ENCODE measurements around the gene ABCA4. TPM values are rescaled to one million over a fixed set of nuclear protein-coding genes. Genes with fewer than 3 reads are reported as not detected.

The ABCA4 gene
- total RNA-seq, 1 experiment from 2014 or later: 0.22 TPM

- no TSS peak for BruUV-seq (replicated peaks)
- no peak for DNase-seq (ENCODE audit: low read depth, low spot score)
- no peaks in the 10 kb centered on the region for H3K27me3 ChIP-seq (ENCODE audit: insufficient read depth, low read length)
Observed at GRCh38 chr1:93965888-93966287, 155.1 kb downstream of the ABCA4 start.

More at GRCh38 chr1:93965888-93966287, 155.1 kb downstream of the ABCA4 start:
- Histone ChIP-seq H3K9me2 (ENCODE audit: insufficient read depth) (no peaks in the 10 kb centered on the region), H3K4me1 (ENCODE audit: control insufficient read depth in 1 of 2, insufficient read depth in 2 of 2, low read length in 2 of 2) (no peaks in the 10 kb centered on the region), H3K79me2 (ENCODE audit: insufficient read depth, low read length) (no peaks in the 10 kb centered on the region), H3K36me3 (ENCODE audit: control insufficient read depth in 1 of 2, insufficient read depth in 2 of 2, low read length in 2 of 2) (no peaks in the 10 kb centered on the region), H3K4me3 (replicated peaks in 1 of 2; ENCODE audit: low read depth in 1 of 2, low read length in 2 of 2) (no peak overlapping the region), H3K9me3 (ENCODE audit: control insufficient read depth in 1 of 2, insufficient read depth in 1 of 2, low read depth in 1 of 2, low read length in 2 of 2) (no peaks in the 10 kb centered on the region), H2AFZ (ENCODE audit: low read depth, low read length, poor library complexity, severe bottlenecking) (no peak overlapping the region), H3K27ac (ENCODE audit: low read depth, low read length) (no peak overlapping the region), H3K4me2 (ENCODE audit: low read length) (no peak overlapping the region), H4K20me1 (ENCODE audit: insufficient read depth) (no peaks in the 10 kb centered on the region), H3K9ac (ENCODE audit: low read length) (no peak overlapping the region)
- no peak for TF ChIP-seq CEBPB (IDR thresholded peaks at IDR 0.05; ENCODE audit: low read depth)
- no peak for TF ChIP-seq MAX (IDR thresholded peaks at IDR 0.05)
- TF ChIP-seq CBX3 (IDR thresholded peaks at IDR 0.05; ENCODE audit: low read depth): no peak
- no peak for TF ChIP-seq YY1 (IDR thresholded peaks at IDR 0.05; ENCODE audit: extremely low read depth, insufficient replicate concordance, low read depth, low read length)
- no peak for TF ChIP-seq ZNF274 (IDR thresholded peaks at IDR 0.05; ENCODE audit: low read depth, low read length)
- no peak for TF ChIP-seq ZBTB33 (IDR thresholded peaks at IDR 0.05; ENCODE audit: extremely low read depth, insufficient replicate concordance, low read length)
- no peak for TF ChIP-seq TCF7L2 (IDR thresholded peaks at IDR 0.05; ENCODE audit: borderline replicate concordance, extremely low read depth, insufficient read depth, insufficient read length)
- no peak for TF ChIP-seq POLR2A (IDR thresholded peaks at IDR 0.05; ENCODE audit: borderline replicate concordance, extremely low read depth, insufficient read depth, insufficient read length)
- no peak for TF ChIP-seq SIN3A (IDR thresholded peaks at IDR 0.05; ENCODE audit: low read depth)
- no peak for TF ChIP-seq ELF1 (IDR thresholded peaks at IDR 0.05; ENCODE audit: borderline replicate concordance, low read depth)
- no peak for TF ChIP-seq RAD21 (IDR thresholded peaks at IDR 0.05; ENCODE audit: low read depth)
- no peak for TF ChIP-seq SP1 (IDR thresholded peaks at IDR 0.05; ENCODE audit: low read depth)
- TF ChIP-seq FOSL1 (IDR thresholded peaks at IDR 0.05; ENCODE audit: low read depth): no peak
- TF ChIP-seq POLR2AphosphoS5 (IDR thresholded peaks at IDR 0.05; ENCODE audit: low read depth, low read length): no peak
- no peak for TF ChIP-seq ZFX (IDR thresholded peaks at IDR 0.05)
- no peak for TF ChIP-seq REST (IDR thresholded peaks at IDR 0.05; ENCODE audit: low read depth)
- TF ChIP-seq ATF3 (IDR thresholded peaks at IDR 0.05): no peak
- no peak for TF ChIP-seq EGR1 (IDR thresholded peaks at IDR 0.05; ENCODE audit: low read depth)
- TF ChIP-seq CTCF (IDR thresholded peaks at IDR 0.05 in 2 of 3, conservative IDR thresholded peaks at IDR 0.05 in 1 of 3; ENCODE audit: borderline replicate concordance in 1 of 3, insufficient read depth in 1 of 3, low read depth in 2 of 3, low read length in 2 of 3): no peak
- TF ChIP-seq EZH2phosphoT487 (IDR thresholded peaks at IDR 0.05; ENCODE audit: borderline replicate concordance): no peak
- RAD21 ChIA-PET (ENCODE audit: low non-redundant PET in 1 of 2, low total read pairs in 2 of 2, uncharacterized antibody in 2 of 2, unreplicated experiment in 2 of 2): no interaction called here
- CTCF ChIA-PET: no interaction called here
- no peak for ATAC-seq
- POLR2A ChIA-PET: no interaction called here
- intact Hi-C loops (cut with micrococcal nuclease): no loop called here
